GM18873 (cell line): ENCODE data around the gene TWF2.
"Not testable (repeated sequence)": the region's sequence is repeated elsewhere in the genome, so short reads cannot be mapped to it uniquely, and the experiment has no call there.

Experiments used
- ATAC-seq: cut with Tn5 transposase; IDR thresholded peaks from one replicate; pipeline ENCODE4 v1.9.1; 2021; ENCODE audit warnings: mild to moderate bottlenecking, moderate library complexity, moderate number of reproducible peaks; ENCODE audit not compliant: unreplicated experiment, low FRiP score

Gene TWF2

GRCh38 chr3:52238761-52239701, at the start of gene TWF2:
TSS of gene TWF2 (minus strand) at chr3:52239158. CDS start at chr3:52239016, 142 bp downstream.
- ATAC-seq = peak; percentile 47

GRCh38 chr3:52288674-52289073, 49.7 kb upstream of the TWF2 start:
- no peak for ATAC-seq

- no peak for ATAC-seq
Observed at GRCh38 chr3:52286777-52287110, 47.8 kb upstream of the TWF2 start.

- ATAC-seq = not testable (repeated sequence)
Observed at GRCh38 chr3:52284051-52284450, 45.1 kb upstream of the TWF2 start.

DNA sequence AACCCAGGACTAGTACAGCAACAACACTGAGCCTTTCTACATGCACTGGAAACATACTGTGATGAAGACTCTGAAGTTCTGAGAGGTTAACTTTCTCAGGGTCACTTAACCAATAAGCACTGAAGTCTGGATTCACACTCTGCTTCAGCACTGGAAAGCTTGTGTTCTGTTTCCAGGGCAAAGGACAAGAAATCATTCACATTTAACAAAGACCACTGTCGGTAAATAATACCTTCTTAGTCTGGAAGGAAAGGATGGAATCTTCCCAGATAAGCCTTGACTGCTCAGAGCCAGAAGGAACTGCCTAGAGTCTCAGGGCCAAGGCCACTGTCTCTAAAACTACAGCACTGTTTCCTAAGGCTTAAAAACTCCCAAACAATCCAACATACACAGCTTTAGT, 44.3 kb upstream of the TWF2 start:
- no peak for ATAC-seq

DNA sequence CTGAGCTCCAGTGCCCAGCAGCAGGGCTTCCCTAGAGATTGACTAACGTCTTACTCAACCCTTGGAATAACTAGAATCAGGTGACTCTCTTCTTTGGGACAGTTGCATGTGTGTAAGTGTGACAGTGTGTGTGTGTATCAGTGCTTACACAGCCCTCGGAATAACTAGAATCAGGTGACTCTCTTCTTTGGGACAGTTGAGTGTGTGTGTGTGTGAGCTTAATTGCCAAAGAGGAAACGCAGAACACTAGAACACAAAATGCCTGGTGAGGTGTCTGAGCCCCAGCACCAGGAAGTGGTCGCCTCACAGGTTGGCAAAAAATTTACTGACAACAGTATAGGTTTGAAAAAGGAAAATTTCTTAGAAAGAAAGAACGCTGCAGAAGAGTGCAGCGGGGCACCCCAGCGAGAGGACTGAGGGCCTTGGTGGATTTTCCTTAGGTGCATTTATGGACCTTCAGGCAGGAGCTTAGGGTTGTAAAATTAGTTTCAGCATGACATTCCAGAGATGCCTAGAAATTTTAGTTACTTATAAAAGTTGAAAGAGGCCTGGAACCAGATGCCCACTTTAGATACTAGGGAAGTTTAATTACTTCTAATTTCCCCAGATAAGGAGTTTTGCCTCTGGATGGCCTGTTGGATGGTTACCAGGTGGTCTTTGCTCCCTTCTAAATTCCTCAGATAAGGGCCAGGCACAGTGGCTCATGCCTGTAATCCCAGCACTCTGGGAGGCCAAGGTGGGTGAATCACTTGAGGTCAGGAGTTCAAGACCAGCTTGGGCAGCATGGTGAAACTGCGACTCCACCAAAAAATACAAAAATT, 43.2 kb upstream of the TWF2 start:
- no peak for ATAC-seq

GRCh38 chr3:52280050-52280461, 41.1 kb upstream of the TWF2 start:
- ATAC-seq = no peak

GRCh38 chr3:52279596-52279995, 40.6 kb upstream of the TWF2 start:
- ATAC-seq = no peak

DNA sequence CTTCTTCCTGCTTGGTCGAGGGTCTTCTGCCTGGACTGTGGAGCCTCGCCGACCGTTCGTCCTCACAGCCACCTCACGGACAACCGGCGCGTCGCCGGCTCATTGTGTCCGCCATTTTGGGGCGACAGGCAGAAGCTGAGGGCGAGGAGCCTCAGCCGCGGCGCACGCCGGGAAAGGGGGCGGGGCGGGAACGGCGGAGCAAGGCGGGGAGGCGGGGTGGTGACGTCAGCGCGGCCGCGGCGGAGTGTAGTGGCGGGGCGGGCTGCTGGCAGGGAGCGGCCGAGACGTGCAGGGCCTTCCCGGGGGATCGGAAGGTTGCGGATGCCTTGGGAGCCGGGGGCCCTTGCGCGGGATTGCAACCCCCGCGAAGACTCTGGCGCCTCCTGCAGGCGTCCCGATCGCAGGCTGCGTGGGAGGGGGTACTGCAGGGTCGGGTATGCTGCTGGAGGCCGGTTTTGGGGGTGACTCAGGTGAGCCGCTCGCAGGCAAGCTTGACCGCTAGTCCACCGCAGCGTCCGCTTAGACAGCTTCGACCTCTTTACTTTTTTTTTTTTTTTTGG, 39.6 kb upstream of the TWF2 start, which contains the start of gene WDR82:
Gene WDR82, minus strand, starts transcription at position 140 of the 560 bp plus-strand sequence. CDS start 288 bp downstream, outside the sequence.
- ATAC-seq = peak; percentile 64

GRCh38 chr3:52277972-52278509, 39.1 kb upstream of the TWF2 start:
- peak; percentile 65 for ATAC-seq

- no peak for ATAC-seq
Observed at GRCh38 chr3:52277071-52277964, 38.4 kb upstream of the TWF2 start.

DNA sequence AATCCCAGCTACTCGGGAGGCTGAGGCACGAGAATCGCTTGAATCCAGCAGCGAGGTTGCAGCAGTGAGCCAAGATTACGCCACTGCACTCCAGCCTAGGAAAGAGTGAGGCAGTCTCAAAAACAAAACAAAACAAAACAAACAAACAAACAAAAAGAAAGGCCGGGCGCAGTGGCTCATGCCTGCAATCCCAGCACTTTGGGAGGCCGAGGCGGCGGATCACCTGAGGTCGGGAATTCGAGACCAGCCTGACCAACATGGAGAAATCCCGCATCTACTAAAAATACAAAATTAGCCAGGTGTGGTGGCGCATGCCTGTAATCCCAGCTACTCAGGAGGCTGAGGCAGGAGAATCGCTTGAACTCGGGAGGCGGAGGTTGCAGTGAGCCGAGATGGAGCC, 35.8 kb upstream of the TWF2 start:
- ATAC-seq = not testable (repeated sequence)

DNA sequence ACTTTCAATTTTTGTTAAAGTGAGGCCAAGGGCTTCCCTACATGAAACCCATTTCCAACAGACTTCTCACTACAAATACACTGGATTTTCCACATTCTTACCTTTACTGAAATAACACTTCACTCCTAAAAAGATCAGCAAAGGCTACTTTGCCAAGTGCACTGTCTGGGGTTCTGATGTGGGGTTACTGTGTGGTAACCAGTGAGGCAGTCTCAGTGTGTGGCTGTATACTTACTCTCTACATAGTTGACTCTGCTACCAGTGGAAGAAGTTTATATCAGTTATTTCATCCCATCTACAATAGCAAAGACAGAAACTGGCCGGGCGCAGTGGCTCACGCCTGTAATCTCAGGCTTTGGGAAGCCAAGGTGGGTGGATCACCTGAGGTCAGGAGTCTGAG, 33.9 kb upstream of the TWF2 start:
- ATAC-seq = no peak

- not testable (repeated sequence) for ATAC-seq
Observed at GRCh38 chr3:52272172-52272571, 33.2 kb upstream of the TWF2 start.

DNA sequence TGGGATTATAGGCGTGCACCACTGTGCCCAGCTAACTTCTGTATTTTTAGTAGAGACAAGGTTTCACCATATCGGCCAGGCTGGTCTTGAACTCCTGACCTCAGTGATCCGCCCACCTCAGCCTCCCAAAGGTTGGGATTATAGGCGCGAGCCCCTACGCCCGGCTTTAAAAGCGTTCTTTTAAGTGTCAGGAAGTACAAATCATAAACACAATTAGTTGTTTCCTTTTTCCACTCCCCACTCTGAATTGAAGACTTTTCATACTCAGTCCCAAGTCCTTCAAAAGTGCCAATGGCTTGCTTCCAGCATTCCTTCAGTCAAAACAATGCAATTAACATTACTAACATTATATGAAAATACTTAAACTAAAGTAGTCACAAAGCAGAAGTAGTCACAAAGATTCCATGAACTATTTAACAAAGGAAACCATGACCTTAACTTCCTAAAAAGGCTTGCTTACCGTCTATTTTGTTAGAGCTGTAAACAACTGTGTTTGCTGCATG, 31.3 kb upstream of the TWF2 start:
- no peak for ATAC-seq

DNA sequence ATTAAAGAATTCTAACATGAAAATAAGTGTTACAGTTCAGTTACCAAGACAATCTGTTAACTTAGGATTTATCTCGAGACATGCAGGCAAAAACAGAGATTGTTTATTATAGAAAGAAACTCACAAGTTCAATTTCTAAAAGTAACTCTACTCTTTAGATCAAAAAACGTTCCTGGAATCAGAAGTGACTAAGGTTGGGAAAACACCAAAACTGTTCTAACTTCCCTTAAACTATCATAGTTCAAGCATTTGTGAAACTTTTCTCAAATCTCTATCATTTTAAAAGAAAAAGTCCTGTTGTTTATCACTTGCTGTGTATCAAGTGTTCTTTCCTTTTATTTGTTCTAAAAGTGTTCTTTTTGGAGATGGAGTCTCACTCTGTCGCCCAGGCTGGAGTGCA, 30.8 kb upstream of the TWF2 start:
- no peak for ATAC-seq

- ATAC-seq = no peak
Observed at GRCh38 chr3:52268036-52268435, 29.1 kb upstream of the TWF2 start.

- no peak for ATAC-seq
Observed at GRCh38 chr3:52265387-52265786, 26.4 kb upstream of the TWF2 start.

DNA sequence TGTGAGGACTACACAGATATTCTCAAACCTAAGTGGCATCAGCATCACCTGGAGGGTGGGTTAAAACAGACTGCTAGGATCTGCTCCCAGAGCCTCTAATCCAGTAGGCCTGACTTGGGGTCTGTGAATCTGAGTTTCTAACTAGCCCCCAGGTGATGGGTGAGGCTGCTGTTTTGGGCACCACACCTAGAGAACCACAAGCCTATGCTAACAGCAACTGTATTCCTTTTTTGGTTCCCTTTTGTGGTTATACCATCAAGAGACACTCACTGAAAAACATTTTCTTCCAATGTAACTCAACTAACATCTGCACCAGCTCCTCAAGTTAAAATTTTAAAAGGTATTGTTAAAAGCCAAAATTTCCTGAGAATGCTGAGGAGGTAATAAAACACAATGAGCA, 23.5 kb upstream of the TWF2 start:
- ATAC-seq = no peak

DNA sequence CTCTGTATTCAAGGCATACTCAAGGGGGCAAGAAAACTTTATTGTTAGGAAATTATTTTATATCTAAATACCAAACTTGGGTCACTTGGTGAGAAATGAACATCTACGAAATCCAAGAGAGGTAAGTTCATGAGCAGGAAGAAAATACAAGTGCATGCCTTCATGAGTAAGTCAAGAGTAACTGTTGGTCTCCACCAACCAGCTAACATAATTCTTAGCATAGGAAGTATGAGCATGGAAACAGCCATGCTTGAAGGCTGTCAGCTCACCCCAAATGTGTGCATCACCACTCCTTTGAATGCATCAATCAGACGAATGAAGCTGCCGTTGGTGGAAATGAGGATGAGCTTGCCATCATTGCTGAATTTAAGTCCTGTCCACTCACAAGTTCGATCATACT, 20.5 kb upstream of the TWF2 start:
- no peak for ATAC-seq
